Measurements from ENCODE around the gene ANKRD13D. TPM values are rescaled to one million over a fixed set of nuclear protein-coding genes. Genes with fewer than 3 reads are reported as not detected.

The ANKRD13D gene
- total RNA-seq (2022; extraction: Qiagen RNA extraction; ENCODE audit: low read depth): 18.7 to 29.1 TPM (median 26.9 TPM) in 5 replicates

GRCh38 chr11:67289226-67289650 is at the start of gene ANKRD13D:
ANKRD13D (plus strand) TSS chr11:67289303; CDS start chr11:67289461, 158 bp downstream.

GRCh38 chr11:67266449-67267187 is 22.5 kb upstream of the ANKRD13D start, which contains the start of gene GRK2:
GRK2 (plus strand) TSS chr11:67266473; CDS start chr11:67266700, 227 bp downstream.

GRCh38 chr11:67303132-67303834 is 14.2 kb downstream of the ANKRD13D start, which contains the start of gene SSH3:
SSH3 (plus strand) TSS chr11:67303530; CDS start chr11:67303626, 96 bp downstream.

Other genes starting within 250 kb of the ANKRD13D start
- 42.7 to 53.3 TPM (median 51.1 TPM) in 5 replicates for gene RHOD, start 232.5 kb upstream of the ANKRD13D start, total RNA-seq (2022; extraction: Qiagen RNA extraction; ENCODE audit: low read depth)
- 42.0 to 51.9 TPM (median 46.7 TPM) in 5 replicates for gene KDM2A, start 170.0 kb upstream of the ANKRD13D start, total RNA-seq (2022; extraction: Qiagen RNA extraction; ENCODE audit: low read depth)
- 25.8 to 39.1 TPM (median 36.4 TPM) in 5 replicates for gene GRK2, start 22.8 kb upstream of the ANKRD13D start, total RNA-seq (2022; extraction: Qiagen RNA extraction; ENCODE audit: low read depth)
- gene SSH3, start 14.2 kb downstream of the ANKRD13D start, total RNA-seq (2022; extraction: Qiagen RNA extraction; ENCODE audit: low read depth): 16.6 to 32.1 TPM (median 27.6 TPM) in 5 replicates
- 192 to 253 TPM (median 224 TPM) in 5 replicates for gene POLD4, start 64.2 kb downstream of the ANKRD13D start, total RNA-seq (2022; extraction: Qiagen RNA extraction; ENCODE audit: low read depth)
- gene CLCF1, start 84.3 kb downstream of the ANKRD13D start, total RNA-seq (2022; extraction: Qiagen RNA extraction; ENCODE audit: low read depth): 49.7 to 54.8 TPM (median 52.5 TPM) in 5 replicates
- 23.3 to 34.3 TPM (median 31.1 TPM) in 5 replicates for gene RAD9A, start 102.7 kb downstream of the ANKRD13D start, total RNA-seq (2022; extraction: Qiagen RNA extraction; ENCODE audit: low read depth)
- 267 to 305 TPM (median 288 TPM) in 5 replicates for gene PPP1CA, start 112.6 kb downstream of the ANKRD13D start, total RNA-seq (2022; extraction: Qiagen RNA extraction; ENCODE audit: low read depth)
- 0.09 to 0.16 TPM in 2 of 5 replicates, not detected in the others for gene TBC1D10C, start 114.8 kb downstream of the ANKRD13D start, total RNA-seq (2022; extraction: Qiagen RNA extraction; ENCODE audit: low read depth)
- gene CARNS1, start 126.4 kb downstream of the ANKRD13D start, total RNA-seq (2022; extraction: Qiagen RNA extraction; ENCODE audit: low read depth): 0.14 to 0.19 TPM (median 0.14 TPM) in 5 replicates
- gene RPS6KB2, start 139.2 kb downstream of the ANKRD13D start, total RNA-seq (2022; extraction: Qiagen RNA extraction; ENCODE audit: low read depth): 41.3 to 50.1 TPM (median 47.5 TPM) in 5 replicates
- gene PTPRCAP, start 148.4 kb downstream of the ANKRD13D start, total RNA-seq (2022; extraction: Qiagen RNA extraction; ENCODE audit: low read depth): 0.15 to 0.36 TPM (median 0.23 TPM) in 5 replicates
- gene CORO1B, start 154.2 kb downstream of the ANKRD13D start, total RNA-seq (2022; extraction: Qiagen RNA extraction; ENCODE audit: low read depth): 49.1 to 60.0 TPM (median 56.1 TPM) in 5 replicates
- gene GPR152, start 163.4 kb downstream of the ANKRD13D start, total RNA-seq (2022; extraction: Qiagen RNA extraction; ENCODE audit: low read depth): 0.08 TPM in 1 of 5 replicates, not detected in the others
- gene CABP4, start 166.1 kb downstream of the ANKRD13D start, total RNA-seq (2022; extraction: Qiagen RNA extraction; ENCODE audit: low read depth): not detected in 5 replicates
- 50.2 to 66.2 TPM (median 60.8 TPM) in 5 replicates for gene TMEM134, start 179.9 kb downstream of the ANKRD13D start, total RNA-seq (2022; extraction: Qiagen RNA extraction; ENCODE audit: low read depth)
- gene AIP, start 193.7 kb downstream of the ANKRD13D start, total RNA-seq (2022; extraction: Qiagen RNA extraction; ENCODE audit: low read depth): 39.1 to 45.8 TPM (median 45.1 TPM) in 5 replicates
- gene PITPNM1, start 216.1 kb downstream of the ANKRD13D start, total RNA-seq (2022; extraction: Qiagen RNA extraction; ENCODE audit: low read depth): 32.3 to 48.6 TPM (median 44.4 TPM) in 5 replicates
- gene CDK2AP2, start 218.9 kb downstream of the ANKRD13D start, total RNA-seq (2022; extraction: Qiagen RNA extraction; ENCODE audit: low read depth): 61.9 to 88.0 TPM (median 79.3 TPM) in 5 replicates
- gene CABP2, start 234.1 kb downstream of the ANKRD13D start, total RNA-seq (2022; extraction: Qiagen RNA extraction; ENCODE audit: low read depth): not detected in 5 replicates